T-cell (primary cell): Measurements from ENCODE around the gene HINFP. TPM values are rescaled to one million over a fixed set of nuclear protein-coding genes. Genes with fewer than 3 reads are reported as not detected.
"Not testable (repeated sequence)": the region's sequence is repeated elsewhere in the genome, so short reads cannot be mapped to it uniquely, and the experiment has no call there.

Source experiments
- ATAC-seq, 4 experiments: fragments of 200-7000 bp in 3 of 4; fragments of 150-1000 bp in 1 of 4; cut with Tn5 transposase; replicated peaks in 1 of 4; 1 replicate in 3 of 4; 2 replicates in 1 of 4; pipeline ENCODE4 v1.10.0; 2021; ENCODE audit warnings: moderate library complexity in 3 of 4, mild to moderate bottlenecking in 2 of 4, moderate number of reproducible peaks in 1 of 4
- CTCF ChIA-PET, 2 donors: fragments of 300-600 bp; sonication (Branson Sonifier 250); formaldehyde crosslinking; loops; one replicate each; lab custom pipeline; 2022; ENCODE audit warnings: antibody characterized with exemption in 2 of 2; lab: Charles Lee
- POLR2A ChIA-PET, 2 donors: fragments of 300-600 bp; sonication (Branson Sonifier 250); formaldehyde crosslinking; loops; one replicate each; lab custom pipeline; 2022; ENCODE audit warnings: antibody characterized with exemption in 2 of 2; lab: Charles Lee
- DNase-seq, 35 experiments: peaks; one replicate each; pipeline versions ENCODE4 v3.0.0 to v3.0.0-alpha.2; 2013 to 2023
- H3K27ac ChIP-seq: one replicate; pipeline ENCODE4 v1.5.1; 2013; ENCODE audit warnings: low read length
- H3K27me3 ChIP-seq, 2 experiments: replicated peaks in 1 of 2; 1 replicate in 1 of 2; 2 replicates in 1 of 2; pipeline versions ENCODE4 v1.6.1 to v1.7.0; 2013; ENCODE audit warnings: low read length in 1 of 2, mixed read lengths in 1 of 2; ENCODE audit not compliant: control insufficient read depth in 2 of 2, insufficient read depth in 2 of 2; ENCODE audit errors: extremely low read depth in 1 of 2
- H3K36me3 ChIP-seq, 2 donors: 1 replicate in 1 of 2; 2 replicates in 1 of 2; pipeline versions ENCODE4 v1.6.1 to v1.7.0; 2013; ENCODE audit warnings: low read length in 1 of 2; ENCODE audit not compliant: control insufficient read depth in 2 of 2, insufficient read depth in 1 of 2; ENCODE audit errors: extremely low read depth in 1 of 2
- H3K4me1 ChIP-seq, 2 experiments: 1 replicate in 1 of 2; 2 replicates in 1 of 2; pipeline versions ENCODE4 v1.6.1 to v1.7.0; 2013; ENCODE audit warnings: low read length in 2 of 2, mixed read lengths in 1 of 2; ENCODE audit not compliant: insufficient read depth in 2 of 2, control insufficient read depth in 1 of 2; ENCODE audit errors: extremely low read depth in 1 of 2
- H3K4me3 ChIP-seq, 2 donors: 1 replicate in 1 of 2; 2 replicates in 1 of 2; pipeline versions ENCODE4 v1.5.1 to v1.7.0; 2013; ENCODE audit warnings: mild to moderate bottlenecking in 2 of 2, low read length in 1 of 2, moderate library complexity in 1 of 2; ENCODE audit not compliant: control insufficient read depth in 1 of 2; ENCODE audit errors: extremely low read depth in 1 of 2
- H3K9me3 ChIP-seq: 2 replicates; pipeline ENCODE4 v1.7.0; 2013
- H3K27ac Mint-ChIP-seq, 2 donors: one replicate each; pipeline ENCODE4 v1.8.0; 2020 to 2021; ENCODE audit warnings: mild to moderate bottlenecking in 2 of 2, mixed read lengths in 2 of 2
- H3K27me3 Mint-ChIP-seq, 2 donors: one replicate each; pipeline ENCODE4 v1.8.0; 2021 to 2022; ENCODE audit warnings: mixed read lengths in 2 of 2
- H3K36me3 Mint-ChIP-seq: one replicate; pipeline ENCODE4 v1.8.0; 2021; ENCODE audit warnings: mixed read lengths
- H3K4me1 Mint-ChIP-seq, 3 donors: one replicate each; pipeline ENCODE4 v1.8.0; 2020 to 2022; ENCODE audit warnings: mixed read lengths in 3 of 3, mild to moderate bottlenecking in 1 of 3
- H3K4me3 Mint-ChIP-seq, 3 donors: one replicate each; pipeline ENCODE4 v1.8.0; 2020 to 2022; ENCODE audit warnings: mild to moderate bottlenecking in 3 of 3, mixed read lengths in 3 of 3, moderate library complexity in 3 of 3
- H3K9me3 Mint-ChIP-seq, 3 donors: one replicate each; pipeline ENCODE4 v1.8.0; 2020 to 2022; ENCODE audit warnings: mixed read lengths in 3 of 3
- WGBS: methylation state at CpG from one replicate; pipeline ENCODE4 v1.1.5; 2013; ENCODE audit warnings: missing lambda C conversion rate; ENCODE audit not compliant: insufficient coverage; 5-methylcytosine and 5-hydroxymethylcytosine counted together
- total RNA-seq, 35 experiments: library from RNA in 6 of 35; stranded (reverse) in 6 of 35; fragments of 120-200 nt in 1 of 35; gene quantifications; one replicate each; pipeline versions ENCODE4 v1.2.1 to v1.2.4 and lab custom pipeline; 2013 to 2026

The HINFP gene
- total RNA-seq, 5 donors from 2014 or later (not counting 1 experiment from before 2014, with no cell fraction given): 30.0 to 68.5 (median 56.7) TPM

- Mint-ChIP-seq H3K27ac (peak overlapping the region; percentile 69 to 72), H3K9me3 (no peaks in the 10 kb centered on the region), H3K4me1 (peaks cover 27 to 39% (median 33%) of the 10 kb centered on the region in 3 donors), H3K36me3 (peaks cover 33% of the 10 kb centered on the region), H3K4me3 (no peak overlapping the region), H3K27me3 (no peaks in the 10 kb centered on the region)
- H3K4me3 ChIP-seq: no peak overlapping the region
- no peak overlapping the region for H3K27ac ChIP-seq
- no peaks in the 10 kb centered on the region for H3K27me3 ChIP-seq
- CTCF ChIA-PET: no interaction called here
- DNase-seq (no peak), ATAC-seq (no peak)
- peaks cover 8 to 14% of the 10 kb centered on the region in 2 experiments for H3K4me1 ChIP-seq
- H3K36me3 ChIP-seq: peaks cover 12 to 60% of the 10 kb centered on the region in 2 donors
- POLR2A ChIA-PET: interaction anchor here in 1 of 2 donors (0.6 to 0.7 kb wide), 3 partner anchors 11 to 599 kb away, joined by 4 to 8 read pairs (median 6); no protein-coding TSS in a partner anchor
- no peaks in the 10 kb centered on the region for H3K9me3 ChIP-seq
- WGBS: 100% methylated on average over 1 of the region's 5 CpGs
Observed at GRCh38 chr11:119126675-119127268, 5.4 kb downstream of the HINFP start.

DNA sequence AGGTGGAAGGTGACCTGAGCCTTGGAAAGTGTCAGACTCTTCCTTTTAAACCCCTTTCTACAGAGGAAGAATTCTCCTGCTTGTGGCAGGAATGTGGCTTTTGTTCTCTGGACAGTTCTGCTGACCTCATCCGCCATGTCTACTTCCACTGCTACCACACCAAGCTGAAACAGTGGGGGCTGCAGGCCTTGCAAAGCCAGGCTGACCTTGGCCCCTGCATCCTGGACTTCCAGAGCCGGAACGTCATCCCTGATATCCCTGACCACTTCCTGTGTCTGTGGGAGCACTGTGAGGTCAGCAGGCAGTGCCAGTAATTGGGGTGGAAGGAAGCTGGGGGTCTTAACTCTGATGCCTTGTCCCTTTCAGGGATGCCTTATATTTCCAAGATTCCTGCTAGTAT, 9.3 kb downstream of the HINFP start:
- H3K36me3 Mint-ChIP-seq: peaks cover 44% of the 10 kb centered on the region
- H3K27me3 Mint-ChIP-seq: no peaks in the 10 kb centered on the region
- WGBS: 86% methylated on average over 1 of the region's 3 CpGs
- H3K27ac Mint-ChIP-seq: no peak overlapping the region
- Histone ChIP-seq H3K4me1 (no peaks in the 10 kb centered on the region), H3K9me3 (no peaks in the 10 kb centered on the region), H3K27ac (no peak overlapping the region), H3K4me3 (no peak overlapping the region), H3K27me3 (no peaks in the 10 kb centered on the region), H3K36me3 (peaks cover 26 to 68% of the 10 kb centered on the region in 2 donors)
- H3K4me3 Mint-ChIP-seq: no peak overlapping the region
- DNase-seq (no peak), ATAC-seq (no peak)
- peaks cover 0 to 14% (median 10%) of the 10 kb centered on the region in 3 donors for H3K4me1 Mint-ChIP-seq
- ChIA-PET CTCF (interaction anchor here in 1 of 2 donors (0.6 to 0.7 kb wide), 3 partner anchors 45 to 954 kb away, joined by 3 to 4 read pairs (median 3); partner anchors contain the start of gene SCN2B), POLR2A (interaction anchor here in 1 of 2 donors (0.5 kb wide), 1 partner anchor 15 kb away, joined by 8 read pairs; no protein-coding TSS in a partner anchor)
- H3K9me3 Mint-ChIP-seq: no peaks in the 10 kb centered on the region

DNA sequence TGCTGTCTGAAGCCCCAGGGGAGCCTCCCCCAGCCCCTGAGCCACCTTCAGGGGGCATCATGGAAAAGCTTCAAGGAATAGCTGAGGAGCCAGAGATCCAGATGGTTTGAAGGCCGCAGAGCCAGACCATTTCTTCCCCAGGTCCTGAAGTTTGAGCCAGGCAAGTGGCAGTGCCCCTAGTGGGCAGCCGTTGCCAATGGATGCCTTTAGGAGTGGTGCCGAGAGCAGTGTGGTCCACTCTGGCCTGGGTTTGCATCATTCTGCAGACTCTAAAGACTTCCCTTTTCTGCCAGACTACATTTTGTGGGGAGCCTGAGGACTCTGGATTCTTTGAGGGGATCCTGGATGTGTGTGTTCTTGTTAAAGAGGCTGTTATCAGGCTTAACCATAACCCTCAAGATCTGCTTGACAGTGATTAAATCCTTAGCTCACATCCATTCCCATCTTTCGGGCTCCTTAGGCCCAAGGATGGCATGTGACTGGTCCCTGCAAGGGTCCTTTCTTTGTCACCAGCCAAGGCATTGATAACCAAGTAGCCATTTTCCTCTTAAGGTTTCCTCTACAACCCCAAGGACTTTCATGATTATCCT, 13.1 kb downstream of the HINFP start:
- Histone ChIP-seq H3K4me3 (no peak overlapping the region), H3K27ac (no peak overlapping the region), H3K27me3 (no peaks in the 10 kb centered on the region), H3K36me3 (peaks cover 24 to 50% of the 10 kb centered on the region in 2 donors), H3K9me3 (no peaks in the 10 kb centered on the region), H3K4me1 (no peaks in the 10 kb centered on the region)
- WGBS: 96% methylated on average over 2 of the region's 4 CpGs
- Mint-ChIP-seq H3K9me3 (no peaks in the 10 kb centered on the region), H3K4me1 (peaks cover 0 to 3% (median 2%) of the 10 kb centered on the region in 3 donors), H3K36me3 (peaks cover 44% of the 10 kb centered on the region), H3K4me3 (no peak overlapping the region), H3K27me3 (peaks cover 0 to 8% of the 10 kb centered on the region in 2 donors), H3K27ac (no peak overlapping the region)
- no peak for DNase-seq
- POLR2A ChIA-PET: no interaction called here
- peak in 2 of 4 experiments; percentile 16 to 42 for ATAC-seq
- CTCF ChIA-PET: no interaction called here

DNA sequence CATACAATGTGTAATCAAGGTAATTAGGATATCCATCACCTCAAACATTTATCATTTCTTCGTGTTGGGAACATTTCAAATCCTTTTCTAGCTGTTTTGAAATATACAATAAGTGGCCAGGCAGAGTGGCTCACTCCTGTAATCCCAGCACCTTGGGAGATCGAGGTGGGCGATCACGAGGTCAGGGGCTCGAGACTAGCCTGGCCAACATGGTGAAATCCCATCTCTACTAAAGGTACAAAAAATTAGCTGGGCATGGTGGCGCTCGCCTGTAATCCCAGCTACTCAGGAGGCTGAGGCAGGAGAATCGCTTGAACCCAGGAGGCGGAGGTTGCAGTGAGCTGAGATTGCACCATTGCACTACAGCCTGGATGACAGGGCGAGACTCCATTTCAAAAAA, 17.9 kb downstream of the HINFP start:
- ATAC-seq, CTCF ChIA-PET, H3K27ac Mint-ChIP-seq, H3K27ac ChIP-seq, H3K4me3 ChIP-seq, H3K4me1 Mint-ChIP-seq, H3K9me3 Mint-ChIP-seq, POLR2A ChIA-PET, DNase-seq, H3K4me3 Mint-ChIP-seq, H3K36me3 ChIP-seq, H3K9me3 ChIP-seq, H3K36me3 Mint-ChIP-seq, H3K4me1 ChIP-seq: not testable (repeated sequence)
- 94% methylated on average over 6 of the region's 10 CpGs for WGBS
- H3K27me3 Mint-ChIP-seq: peaks cover 5 to 22% of the 10 kb centered on the region in 2 donors
- H3K27me3 ChIP-seq: peaks cover 0 to 23% of the 10 kb centered on the region in 2 experiments

DNA sequence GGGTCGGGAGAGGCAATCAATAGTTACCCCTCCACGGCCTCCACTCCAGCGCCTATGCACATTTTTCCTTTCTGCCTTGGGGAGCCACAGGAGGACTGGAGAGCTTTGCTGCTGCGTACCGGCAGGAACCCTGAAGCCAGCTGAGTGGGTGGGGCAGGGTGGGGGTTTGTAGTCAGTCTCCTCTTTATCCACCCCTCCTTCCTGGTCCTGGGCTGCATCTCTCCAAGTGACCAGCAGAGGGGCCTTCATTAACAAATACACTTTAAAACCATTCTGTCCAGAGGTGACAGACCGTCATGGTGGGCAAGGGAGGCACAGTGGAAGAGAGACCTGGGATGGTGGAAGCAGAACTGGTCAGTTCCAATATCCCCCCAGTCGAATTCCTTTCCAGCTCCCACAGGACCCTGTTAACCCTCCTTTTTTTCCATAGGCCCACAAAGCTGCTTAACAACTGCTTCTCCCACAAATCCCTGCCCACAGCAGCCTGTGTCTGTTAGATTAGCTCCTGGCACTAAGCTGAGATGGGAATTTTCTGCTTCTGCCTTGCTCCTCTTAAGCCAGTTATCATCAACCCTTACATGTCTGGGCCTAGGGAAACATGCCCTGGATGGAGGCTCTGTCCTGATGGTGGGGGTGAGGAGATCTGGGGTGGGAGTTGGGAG, 23.6 kb downstream of the HINFP start:
- H3K27ac ChIP-seq: no peak overlapping the region
- DNase-seq (peak in 10 of 35 experiments; percentile 10 to 40 (median 16)), ATAC-seq (no peak)
- ChIA-PET CTCF (interaction anchor here (0.6 to 0.7 kb wide), 2 partner anchors 35 to 51 kb away, joined by 3 to 6 read pairs; no protein-coding TSS in a partner anchor), POLR2A (interaction anchor here in 1 of 2 donors (0.6 kb wide), 1 partner anchor 803 kb away, joined by 3 read pairs; no protein-coding TSS in a partner anchor)
- no peaks in the 10 kb centered on the region for H3K9me3 ChIP-seq
- H3K9me3 Mint-ChIP-seq: no peaks in the 10 kb centered on the region
- peaks cover 0 to 21% of the 10 kb centered on the region in 2 experiments for H3K4me1 ChIP-seq
- 33% methylated on average over 2 of the region's 7 CpGs for whole genome bisulfite sequencing
- H3K4me3 Mint-ChIP-seq: no peak overlapping the region
- peaks cover 10 to 15% (median 13%) of the 10 kb centered on the region in 3 donors for H3K4me1 Mint-ChIP-seq
- no peak overlapping the region for H3K4me3 ChIP-seq
- no peak overlapping the region for H3K27ac Mint-ChIP-seq
- peaks cover 0 to 65% of the 10 kb centered on the region in 2 experiments for H3K27me3 ChIP-seq
- peaks cover 28 to 49% of the 10 kb centered on the region in 2 donors for H3K27me3 Mint-ChIP-seq
- no peaks in the 10 kb centered on the region for H3K36me3 Mint-ChIP-seq
- H3K36me3 ChIP-seq: no peaks in the 10 kb centered on the region

DNA sequence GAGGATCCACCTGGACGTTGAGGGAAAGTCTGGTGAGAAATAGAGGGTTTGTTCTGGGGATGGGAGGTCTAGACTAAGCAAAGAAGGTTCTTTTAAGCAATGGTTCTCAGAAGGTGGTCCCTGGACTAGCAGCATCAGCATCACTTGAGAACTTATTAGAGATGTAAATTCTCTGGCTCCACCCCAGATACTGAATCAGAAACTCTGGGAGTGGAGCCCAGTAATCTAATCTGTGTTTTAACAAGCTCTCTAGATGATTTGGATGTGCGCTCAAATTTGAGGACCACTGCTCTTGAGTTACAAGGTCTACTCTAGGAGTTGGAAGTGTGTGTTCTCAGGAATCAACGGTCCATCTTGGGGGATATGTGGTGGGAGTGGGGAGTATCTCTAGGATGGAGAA, 24.2 kb downstream of the HINFP start:
- CTCF ChIA-PET: interaction anchor here in 1 of 2 donors (0.7 kb wide), 1 partner anchor 50 kb away, joined by 3 read pairs; no protein-coding TSS in a partner anchor
- no peak for DNase-seq
- peaks cover 28 to 47% of the 10 kb centered on the region in 2 donors for H3K27me3 Mint-ChIP-seq
- H3K4me3 Mint-ChIP-seq: no peak overlapping the region
- no peaks in the 10 kb centered on the region for H3K36me3 Mint-ChIP-seq
- H3K36me3 ChIP-seq: no peaks in the 10 kb centered on the region
- peaks cover 0 to 21% of the 10 kb centered on the region in 2 experiments for H3K4me1 ChIP-seq
- POLR2A ChIA-PET: interaction anchor here in 1 of 2 donors (0.6 kb wide), 1 partner anchor 21 kb away, joined by 6 read pairs; no protein-coding TSS in a partner anchor
- no peak for ATAC-seq
- WGBS: 68% methylated on average over 3 of the region's 3 CpGs
- no peak overlapping the region for H3K27ac ChIP-seq
- no peaks in the 10 kb centered on the region for H3K9me3 Mint-ChIP-seq
- no peak overlapping the region for H3K4me3 ChIP-seq
- peaks cover 10 to 15% (median 13%) of the 10 kb centered on the region in 3 donors for H3K4me1 Mint-ChIP-seq
- H3K9me3 ChIP-seq: no peaks in the 10 kb centered on the region
- H3K27me3 ChIP-seq: peaks cover 0 to 68% of the 10 kb centered on the region in 2 experiments
- no peak overlapping the region for H3K27ac Mint-ChIP-seq
